OCI-LY1 (cell line): Measurements from ENCODE around the gene PGM2L1.

ENCODE experiments used
- CTCF ChIP-seq: fragments of 200-600 bp; sonication (generic), shearing (Covaris generic); IDR thresholded peaks from 2 replicates; pipeline ENCODE4 v1.5.1; 2017; ENCODE audit warnings: mild to moderate bottlenecking, antibody characterized with exemption, low read length, moderate library complexity, mixed read lengths
- EZH2 ChIP-seq: fragments of 200-600 bp; sonication (generic), shearing (Covaris generic); IDR thresholded peaks from 2 replicates; pipeline ENCODE4 v1.8.0; 2017; ENCODE audit warnings: borderline replicate concordance, mixed run types, mild to moderate bottlenecking, antibody characterized with exemption, low read length, moderate library complexity, mixed read lengths

GRCh38 chr11:74409633-74410032, 11.4 kb upstream of the PGM2L1 start:
- TF ChIP-seq CTCF (no peak), EZH2 (no peak)
